ENCODE measurements around the gene PFKP. TPM values are rescaled to one million over a fixed set of nuclear protein-coding genes. Genes with fewer than 3 reads are reported as not detected.
"Not testable (repeated sequence)": the region's sequence is repeated elsewhere in the genome, so short reads cannot be mapped to it uniquely, and the experiment has no call there.

Gene PFKP
- total RNA-seq, 1 donor from 2014 or later = 46.7 TPM

- no peaks in the 10 kb centered on the region for H3K9me3 ChIP-seq
- H3K4me1 ChIP-seq = peaks cover 6% of the 10 kb centered on the region
- peaks cover 0 to 21% of the 10 kb centered on the region in 2 donors for H3K36me3 ChIP-seq
- intact Hi-C loops (cut with DNase I) = no loop called here
- no peak overlapping the region for H3K4me3 ChIP-seq
- DNase-seq (ENCODE audit: extremely low spot score in 2 of 2) = no peak
- H3K27ac ChIP-seq = no peak overlapping the region
- no peaks in the 10 kb centered on the region for H3K27me3 ChIP-seq
- TF ChIP-seq, protein P1, sequence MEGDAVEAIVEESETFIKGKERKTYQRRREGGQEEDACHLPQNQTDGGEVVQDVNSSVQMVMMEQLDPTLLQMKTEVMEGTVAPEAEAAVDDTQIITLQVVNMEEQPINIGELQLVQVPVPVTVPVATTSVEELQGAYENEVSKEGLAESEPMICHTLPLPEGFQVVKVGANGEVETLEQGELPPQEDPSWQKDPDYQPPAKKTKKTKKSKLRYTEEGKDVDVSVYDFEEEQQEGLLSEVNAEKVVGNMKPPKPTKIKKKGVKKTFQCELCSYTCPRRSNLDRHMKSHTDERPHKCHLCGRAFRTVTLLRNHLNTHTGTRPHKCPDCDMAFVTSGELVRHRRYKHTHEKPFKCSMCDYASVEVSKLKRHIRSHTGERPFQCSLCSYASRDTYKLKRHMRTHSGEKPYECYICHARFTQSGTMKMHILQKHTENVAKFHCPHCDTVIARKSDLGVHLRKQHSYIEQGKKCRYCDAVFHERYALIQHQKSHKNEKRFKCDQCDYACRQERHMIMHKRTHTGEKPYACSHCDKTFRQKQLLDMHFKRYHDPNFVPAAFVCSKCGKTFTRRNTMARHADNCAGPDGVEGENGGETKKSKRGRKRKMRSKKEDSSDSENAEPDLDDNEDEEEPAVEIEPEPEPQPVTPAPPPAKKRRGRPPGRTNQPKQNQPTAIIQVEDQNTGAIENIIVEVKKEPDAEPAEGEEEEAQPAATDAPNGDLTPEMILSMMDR (IDR thresholded peaks at IDR 0.05) = no peak
- no peak for TF ChIP-seq POLR2AphosphoS5 (IDR thresholded peaks at IDR 0.05; ENCODE audit: insufficient read depth in 1 of 2, low read depth in 1 of 2)
- no peak for TF ChIP-seq POLR2A (IDR thresholded peaks at IDR 0.05)
Measured at GRCh38 chr10:3103646-3104045, 36.3 kb downstream of the PFKP start.

- Histone ChIP-seq H3K27me3 (no peaks in the 10 kb centered on the region), H3K9me3 (no peaks in the 10 kb centered on the region), H3K4me3 (no peak overlapping the region), H3K27ac (no peak overlapping the region), H3K4me1 (peaks cover 6% of the 10 kb centered on the region), H3K36me3 (peaks cover 0 to 21% of the 10 kb centered on the region in 2 donors)
- DNase-seq (ENCODE audit: extremely low spot score in 2 of 2) = no peak
- intact Hi-C loops (cut with DNase I) = no loop called here
- no peak for TF ChIP-seq POLR2AphosphoS5 (IDR thresholded peaks at IDR 0.05; ENCODE audit: insufficient read depth in 1 of 2, low read depth in 1 of 2)
- TF ChIP-seq, protein P1 (IDR thresholded peaks at IDR 0.05) = no peak
- TF ChIP-seq POLR2A (IDR thresholded peaks at IDR 0.05) = no peak
Measured at GRCh38 chr10:3104251-3104918, 37.0 kb downstream of the PFKP start.

- Histone ChIP-seq H3K27ac (no peak overlapping the region), H3K27me3 (no peaks in the 10 kb centered on the region), H3K36me3 (peaks cover 0 to 19% of the 10 kb centered on the region in 2 donors), H3K4me3 (no peak overlapping the region), H3K4me1 (peaks cover 6% of the 10 kb centered on the region), H3K9me3 (no peaks in the 10 kb centered on the region)
- intact Hi-C loops (cut with DNase I) = no loop called here
- no peak for DNase-seq (ENCODE audit: extremely low spot score in 2 of 2)
- TF ChIP-seq POLR2A (IDR thresholded peaks at IDR 0.05) = no peak
- TF ChIP-seq, protein P1 (IDR thresholded peaks at IDR 0.05) = no peak
- no peak for TF ChIP-seq POLR2AphosphoS5 (IDR thresholded peaks at IDR 0.05; ENCODE audit: insufficient read depth in 1 of 2, low read depth in 1 of 2)
Measured at GRCh38 chr10:3105166-3105565, 37.8 kb downstream of the PFKP start.

GRCh38 chr10:3105905-3106304 is 38.6 kb downstream of the PFKP start:
- TF ChIP-seq POLR2A (IDR thresholded peaks at IDR 0.05) = no peak
- TF ChIP-seq POLR2AphosphoS5 (IDR thresholded peaks at IDR 0.05; ENCODE audit: insufficient read depth in 1 of 2, low read depth in 1 of 2) = no peak
- TF ChIP-seq, protein P1 (IDR thresholded peaks at IDR 0.05) = no peak
- H3K4me1 ChIP-seq = peaks cover 6% of the 10 kb centered on the region
- H3K27ac ChIP-seq = no peak overlapping the region
- no peaks in the 10 kb centered on the region for H3K27me3 ChIP-seq
- intact Hi-C loops (cut with DNase I) = no loop called here
- H3K36me3 ChIP-seq = peaks cover 0 to 16% of the 10 kb centered on the region in 2 donors
- no peaks in the 10 kb centered on the region for H3K9me3 ChIP-seq
- DNase-seq (ENCODE audit: extremely low spot score in 2 of 2) = no peak
- H3K4me3 ChIP-seq = no peak overlapping the region

GRCh38 chr10:3106328-3106727 is 39.0 kb downstream of the PFKP start:
- intact Hi-C loops (cut with DNase I); H3K27me3 ChIP-seq; DNase-seq (ENCODE audit: extremely low spot score in 2 of 2); H3K4me3 ChIP-seq; H3K4me1 ChIP-seq; H3K27ac ChIP-seq; H3K9me3 ChIP-seq: not testable (repeated sequence)
- H3K36me3 ChIP-seq = peaks cover 0 to 16% of the 10 kb centered on the region in 2 donors
